Measurements from ENCODE around the gene FOSL2. TPM values are rescaled to one million over a fixed set of nuclear protein-coding genes. Genes with fewer than 3 reads are reported as not detected.

FOSL2 gene
- total and polyA plus RNA-seq, 2 experiments from 2014 or later: 0.60 to 4.3 TPM

- Histone ChIP-seq H3K79me2 (replicated peaks; ENCODE audit: insufficient read depth) (no peaks in the 10 kb centered on the region), H4K20me1 (replicated peaks; ENCODE audit: insufficient read depth) (peaks cover 4% of the 10 kb centered on the region; the same call in 1 of the 2 replicates), H3K36me3 (ENCODE audit: insufficient read depth) (no peaks in the 10 kb centered on the region), H3K9me2 (ENCODE audit: insufficient read depth) (no peaks in the 10 kb centered on the region), H3F3A (replicated peaks; ENCODE audit: low read depth) (no peaks in the 10 kb centered on the region), H3K27me3 (ENCODE audit: insufficient read depth) (peaks cover 15% of the 10 kb centered on the region), H3K4me1 (ENCODE audit: insufficient read depth) (0 out of 2 replicates have a peak, but pooled peaks cover 3% of the 10 kb centered on the region), H3K4me3 (no peak overlapping the region), H3K27ac (ENCODE audit: low read depth) (no peak overlapping the region), H2AFZ (no peak overlapping the region), H3K4me2 (no peak overlapping the region)
- no peaks in the 10 kb centered on the region; the same call in 2 of the 3 replicates for H3K4me1 Mint-ChIP-seq
- no peak for TF ChIP-seq ZNF331 (CRISPR knock-in tag; IDR thresholded peaks at IDR 0.05; ENCODE audit: low read depth)
- no peak for TF ChIP-seq POLR2AphosphoS5 (IDR thresholded peaks at IDR 0.05; ENCODE audit: low read depth)
- TF ChIP-seq EZH2 (IDR thresholded peaks at IDR 0.05; ENCODE audit: low read depth, unreplicated experiment): no peak
- TF ChIP-seq CTCF (conservative IDR thresholded peaks at IDR 0.05; ENCODE audit: low read depth in 2 of 2): no peak
- TF ChIP-seq ZNF462 (CRISPR knock-in tag; IDR thresholded peaks at IDR 0.05): no peak
- no peak for TF ChIP-seq NANOG (IDR thresholded peaks at IDR 0.05; ENCODE audit: borderline replicate concordance)
- no peak for TF ChIP-seq CREB1 (CRISPR knock-in tag; IDR thresholded peaks at IDR 0.05; ENCODE audit: low read depth)
- no peak for TF ChIP-seq EZH2phosphoT487 (IDR thresholded peaks at IDR 0.05; ENCODE audit: unreplicated experiment)
- TF ChIP-seq ETS1 (IDR thresholded peaks at IDR 0.05): no peak
- TF ChIP-seq STAT1 (IDR thresholded peaks at IDR 0.05; ENCODE audit: unreplicated experiment): no peak
- no peak for TF ChIP-seq ZNF114 (CRISPR knock-in tag; IDR thresholded peaks at IDR 0.05)
- no peak for TF ChIP-seq JUNB (IDR thresholded peaks at IDR 0.05; ENCODE audit: unreplicated experiment)
- no peak for TF ChIP-seq REST (IDR thresholded peaks at IDR 0.05; ENCODE audit: unreplicated experiment)
- no peaks in the 10 kb centered on the region for H3K9me3 Mint-ChIP-seq
- DNase-seq (ENCODE audit: low spot score): no peak
- ATAC-seq: peak; percentile 21; the same call in 1 of the 3 replicates
- H3K4me3 Mint-ChIP-seq: no peak overlapping the region
- H3K27ac Mint-ChIP-seq: no peak overlapping the region
- no peaks in the 10 kb centered on the region for H3K36me3 Mint-ChIP-seq (ENCODE audit: low read depth)
- no peaks in the 10 kb centered on the region for H3K27me3 Mint-ChIP-seq (ENCODE audit: insufficient read depth, low read depth, poor library complexity)
Measured at GRCh38 chr2:28399956-28400355, 7.3 kb downstream of the FOSL2 start.
